B cell (primary cell): ENCODE measurements around the gene NKAIN2. TPM values are rescaled to one million over a fixed set of nuclear protein-coding genes. Genes with fewer than 3 reads are reported as not detected.

ENCODE experiments used
- ATAC-seq: fragments of 200-7000 bp; cut with Tn5 transposase; one replicate; pipeline ENCODE4 v1.10.0; 2021; ENCODE audit warnings: low read depth, mild to moderate bottlenecking, moderate number of reproducible peaks, moderate library complexity
- CTCF ChIA-PET: fragments of 350-600 bp; sonication (Branson Sonifier 250); formaldehyde crosslinking; loops from one replicate; lab custom pipeline; 2021; ENCODE audit warnings: antibody characterized with exemption, inconsistent platforms; lab: Charles Lee
- POLR2A ChIA-PET: fragments of 350-600 bp; sonication (Branson Sonifier 250); formaldehyde crosslinking; loops from one replicate; lab custom pipeline; 2021; ENCODE audit warnings: antibody characterized with exemption; lab: Charles Lee
- DNase-seq: peaks from one replicate; pipeline ENCODE4 v3.0.0; 2013
- H2AFZ ChIP-seq: 2 replicates; pipeline ENCODE4 v1.6.1; 2012; ENCODE audit warnings: mild to moderate bottlenecking, low read depth, low read length; ENCODE audit not compliant: insufficient read depth, poor library complexity, severe bottlenecking
- H3K27ac ChIP-seq, 2 donors: 1 replicate in 1 of 2; 2 replicates in 1 of 2; pipeline ENCODE4 v1.5.1; 2012 to 2013; ENCODE audit warnings: low read length in 2 of 2, mild to moderate bottlenecking in 2 of 2, moderate library complexity in 1 of 2
- H3K27me3 ChIP-seq, 4 experiments: fragments of 200-600 bp in 1 of 4; sonication (generic) in 1 of 4; replicated peaks in 1 of 4; 1 replicate in 2 of 4; 2 replicates in 2 of 4; pipeline versions ENCODE4 v1.6.1 to v1.7.0; 2013 to 2016; ENCODE audit warnings: low read length in 3 of 4, mild to moderate bottlenecking in 2 of 4, mixed read lengths in 1 of 4, moderate library complexity in 1 of 4; ENCODE audit not compliant: insufficient read depth in 4 of 4, control insufficient read depth in 3 of 4; ENCODE audit errors: control extremely low read depth in 1 of 4
- H3K36me3 ChIP-seq, 2 experiments: replicated peaks in 1 of 2; 1 replicate in 1 of 2; 2 replicates in 1 of 2; pipeline versions ENCODE4 v1.6.1 to v1.7.1; 2013; ENCODE audit warnings: low read length in 1 of 2; ENCODE audit not compliant: insufficient read depth in 2 of 2, control insufficient read depth in 1 of 2; ENCODE audit errors: control extremely low read depth in 1 of 2, extremely low read depth in 1 of 2
- H3K4me1 ChIP-seq, 2 donors: fragments of 200-600 bp in 1 of 2; sonication (generic) in 1 of 2; 1 replicate in 1 of 2; 2 replicates in 1 of 2; pipeline versions ENCODE4 v1.5.1 to v1.6.1; 2013 to 2017; ENCODE audit warnings: low read length in 2 of 2; ENCODE audit not compliant: control insufficient read depth in 2 of 2, insufficient read depth in 2 of 2
- H3K4me2 ChIP-seq: replicated peaks from 2 replicates; pipeline ENCODE3; 2012; ENCODE audit warnings: mild to moderate bottlenecking, low read depth, low read length; ENCODE audit not compliant: poor library complexity, severe bottlenecking
- H3K4me3 ChIP-seq, 5 experiments: fragments of 200-600 bp in 1 of 5; sonication (generic) in 1 of 5; 1 replicate in 3 of 5; 2 replicates in 2 of 5; pipeline versions ENCODE4 v1.5.1 to v1.7.0; 2011 to 2016; ENCODE audit warnings: low read length in 4 of 5, mild to moderate bottlenecking in 4 of 5, low read depth in 2 of 5, control low read depth in 1 of 5, moderate library complexity in 1 of 5; ENCODE audit not compliant: insufficient read depth in 1 of 5; ENCODE audit errors: control extremely low read depth in 1 of 5, extremely low read depth in 1 of 5
- H3K79me2 ChIP-seq: fragments of 200-600 bp; sonication (generic); one replicate; pipeline ENCODE4 v1.6.0; 2016; ENCODE audit warnings: low read length; ENCODE audit not compliant: control insufficient read depth, insufficient read depth
- H3K9ac ChIP-seq: fragments of 200-600 bp; sonication (generic); 2 replicates; pipeline ENCODE4 v1.6.1; 2017; ENCODE audit warnings: mild to moderate bottlenecking, low read length, moderate library complexity
- H3K9me3 ChIP-seq, 3 donors: one replicate each; pipeline versions ENCODE4 v1.6.1 to v1.7.1; 2013; ENCODE audit warnings: low read length in 2 of 3; ENCODE audit not compliant: control insufficient read depth in 2 of 3, insufficient read depth in 1 of 3; ENCODE audit errors: control extremely low read depth in 1 of 3
- H4K20me1 ChIP-seq: 2 replicates; pipeline ENCODE4 v1.6.0; 2012; ENCODE audit warnings: mild to moderate bottlenecking, low read length; ENCODE audit not compliant: insufficient read depth, control insufficient read depth, poor library complexity, severe bottlenecking
- H3K27ac Mint-ChIP-seq: one replicate; pipeline ENCODE4 v1.8.0; 2021; ENCODE audit warnings: mixed read lengths
- H3K27me3 Mint-ChIP-seq: one replicate; pipeline ENCODE4 v1.8.0; 2021; ENCODE audit warnings: mixed read lengths
- H3K4me1 Mint-ChIP-seq: one replicate; pipeline ENCODE4 v1.8.0; 2021; ENCODE audit warnings: mixed read lengths
- H3K4me3 Mint-ChIP-seq: one replicate; pipeline ENCODE4 v1.8.0; 2021; ENCODE audit warnings: mixed read lengths
- H3K9me3 Mint-ChIP-seq: one replicate; pipeline ENCODE4 v1.8.0; 2022; ENCODE audit warnings: mixed read lengths; ENCODE audit not compliant: insufficient read depth
- EZH2 ChIP-seq: IDR thresholded peaks from 2 replicates; pipeline ENCODE4 v1.6.1; 2012; ENCODE audit warnings: borderline replicate concordance, low read depth, mild to moderate bottlenecking, moderate library complexity, low read length; ENCODE audit not compliant: insufficient read depth, poor library complexity, severe bottlenecking
- WGBS: methylation state at CpG from one replicate; pipeline ENCODE4 v1.1.5; 2013; ENCODE audit warnings: missing lambda C conversion rate; ENCODE audit not compliant: insufficient coverage; 5-methylcytosine and 5-hydroxymethylcytosine counted together
- intact Hi-C: fragments of 100-400 bp; cut with micrococcal nuclease; formaldehyde crosslinking; loops from one replicate; pipeline ENCODE4 v1.10.0; 2022
- polyA plus RNA-seq: library from polyadenylated mRNA; depleted of rRNA; stranded (reverse); fragments of >200 nt; gene quantifications from 2 replicates; pipeline ENCODE4 v1.2.3, GENCODE V29; 2012
- total RNA-seq, 2 donors: library from RNA; stranded (reverse); fragments of 120-200 nt in 1 of 2; gene quantifications; 1 replicate in 1 of 2; 2 replicates in 1 of 2; pipeline versions ENCODE4 v1.2.3 to v1.2.4, GENCODE V29; 2013 to 2022
- TF ChIP-seq, protein P1 (sequence below): fragments of 200-600 bp; IDR thresholded peaks from one replicate; pipeline ENCODE4 v1.8.0; 2022; ENCODE audit warnings: antibody characterized with exemption, mild to moderate bottlenecking

NKAIN2 gene
- total and polyA plus RNA-seq, 2 donors (not counting 1 experiment from before 2014, with no cell fraction given), result not detected

DNA sequence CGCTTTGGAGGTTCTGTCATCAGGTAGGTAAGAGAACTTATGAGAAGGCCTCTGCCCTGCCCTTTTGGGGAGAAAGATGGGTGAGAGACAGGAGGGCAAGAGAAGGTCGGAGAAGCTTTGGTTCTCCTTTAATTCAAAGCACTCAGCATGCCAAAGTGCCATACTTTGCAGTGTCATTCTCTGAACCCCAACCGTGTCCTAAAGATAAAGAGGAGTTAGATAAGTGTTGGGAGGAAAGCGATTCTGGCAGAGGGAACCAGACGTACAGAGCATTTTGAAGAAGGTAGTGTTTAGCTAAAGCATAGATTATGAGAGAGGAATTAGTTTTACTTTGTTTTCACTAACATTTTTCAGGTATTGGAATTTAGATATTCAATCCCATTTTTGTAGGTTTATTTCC, 40.3 kb downstream of the NKAIN2 start:
- Histone ChIP-seq H3K4me2 (no peak overlapping the region), H3K9ac (no peak overlapping the region), H3K27me3 (no peaks in the 10 kb centered on the region), H2AFZ (no peak overlapping the region), H3K27ac (no peak overlapping the region), H4K20me1 (no peaks in the 10 kb centered on the region), H3K79me2 (no peaks in the 10 kb centered on the region), H3K9me3 (no peaks in the 10 kb centered on the region), H3K36me3 (no peaks in the 10 kb centered on the region), H3K4me3 (no peak overlapping the region), H3K4me1 (no peaks in the 10 kb centered on the region)
- no peaks in the 10 kb centered on the region for H3K9me3 Mint-ChIP-seq
- ChIA-PET POLR2A (no interaction called here), CTCF (no interaction called here)
- TF ChIP-seq, protein P1, sequence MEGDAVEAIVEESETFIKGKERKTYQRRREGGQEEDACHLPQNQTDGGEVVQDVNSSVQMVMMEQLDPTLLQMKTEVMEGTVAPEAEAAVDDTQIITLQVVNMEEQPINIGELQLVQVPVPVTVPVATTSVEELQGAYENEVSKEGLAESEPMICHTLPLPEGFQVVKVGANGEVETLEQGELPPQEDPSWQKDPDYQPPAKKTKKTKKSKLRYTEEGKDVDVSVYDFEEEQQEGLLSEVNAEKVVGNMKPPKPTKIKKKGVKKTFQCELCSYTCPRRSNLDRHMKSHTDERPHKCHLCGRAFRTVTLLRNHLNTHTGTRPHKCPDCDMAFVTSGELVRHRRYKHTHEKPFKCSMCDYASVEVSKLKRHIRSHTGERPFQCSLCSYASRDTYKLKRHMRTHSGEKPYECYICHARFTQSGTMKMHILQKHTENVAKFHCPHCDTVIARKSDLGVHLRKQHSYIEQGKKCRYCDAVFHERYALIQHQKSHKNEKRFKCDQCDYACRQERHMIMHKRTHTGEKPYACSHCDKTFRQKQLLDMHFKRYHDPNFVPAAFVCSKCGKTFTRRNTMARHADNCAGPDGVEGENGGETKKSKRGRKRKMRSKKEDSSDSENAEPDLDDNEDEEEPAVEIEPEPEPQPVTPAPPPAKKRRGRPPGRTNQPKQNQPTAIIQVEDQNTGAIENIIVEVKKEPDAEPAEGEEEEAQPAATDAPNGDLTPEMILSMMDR, result no peak
- TF ChIP-seq EZH2, result no peak
- no peak overlapping the region for H3K27ac Mint-ChIP-seq
- intact Hi-C loops, result no loop called here
- H3K4me3 Mint-ChIP-seq, result no peak overlapping the region
- no peaks in the 10 kb centered on the region for H3K4me1 Mint-ChIP-seq
- no peak for ATAC-seq
- 100% methylated on average over 3 of the region's 5 CpGs for WGBS
- DNase-seq, result no peak
- H3K27me3 Mint-ChIP-seq, result no peaks in the 10 kb centered on the region

DNA sequence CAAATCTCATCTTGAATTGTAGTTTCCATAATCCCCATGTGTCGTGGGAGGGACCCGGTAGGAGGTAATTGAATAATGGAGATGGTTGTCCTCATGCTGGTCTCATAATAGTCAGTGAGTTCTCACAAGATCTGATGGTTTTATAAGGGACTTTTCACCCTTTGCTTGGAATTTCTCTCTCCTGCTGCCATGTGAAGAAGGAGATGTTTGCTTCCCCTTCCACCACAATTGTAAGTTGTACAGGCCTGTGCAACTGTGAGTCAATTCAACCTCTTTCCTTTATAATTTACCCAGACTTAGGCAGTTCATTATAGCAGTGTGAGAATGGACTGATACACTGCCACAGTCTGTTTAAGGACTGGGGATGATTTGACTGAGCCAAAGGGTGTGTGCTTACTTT, 44.7 kb downstream of the NKAIN2 start:
- H3K4me1 ChIP-seq, result no peaks in the 10 kb centered on the region
- ChIA-PET POLR2A (no interaction called here), CTCF (no interaction called here)
- no peaks in the 10 kb centered on the region for H3K36me3 ChIP-seq
- ATAC-seq (no peak), DNase-seq (no peak)
- no peak overlapping the region for H3K27ac ChIP-seq
- no CpG with 5 or more reads among the region's 2 CpGs for WGBS
- Mint-ChIP-seq H3K4me3 (no peak overlapping the region), H3K27ac (no peak overlapping the region), H3K27me3 (no peaks in the 10 kb centered on the region), H3K4me1 (no peaks in the 10 kb centered on the region), H3K9me3 (no peaks in the 10 kb centered on the region)
- H3K9me3 ChIP-seq, result no peaks in the 10 kb centered on the region
- H4K20me1 ChIP-seq, result no peaks in the 10 kb centered on the region
- no peak overlapping the region for H2AFZ ChIP-seq
- H3K27me3 ChIP-seq, result no peaks in the 10 kb centered on the region
- no peak overlapping the region for H3K4me3 ChIP-seq
- intact Hi-C loops, result no loop called here
- TF ChIP-seq EZH2, result no peak
- TF ChIP-seq, protein P1, result no peak
- H3K9ac ChIP-seq, result no peak overlapping the region
- no peaks in the 10 kb centered on the region for H3K79me2 ChIP-seq
- no peak overlapping the region for H3K4me2 ChIP-seq
